HepG2 (cell line): Measurements from ENCODE around the gene VSIR. TPM values are rescaled to one million over a fixed set of nuclear protein-coding genes. Genes with fewer than 3 reads are reported as not detected.
A peak's percentile ranks its signal among the peaks of the same experiment; 100 is the strongest.

ENCODE experiments used
- ATAC-seq: fragments of 200-7000 bp; cut with Tn5 transposase; 3 replicates; pipeline ENCODE4 v1.9.1; 2020; ENCODE audit warnings: mild to moderate bottlenecking, moderate library complexity
- BruUV-seq: library from RNA; stranded (reverse); fragments of 400-500 nt; replicated peaks from 2 replicates; lab custom pipeline; 2021; lab: Mats Ljungman, UMichigan
- CTCF ChIA-PET: fragments of 300-600 bp; formaldehyde crosslinking; extraction: SDS; loops from one replicate; lab custom pipeline; 2021; ENCODE audit warnings: low total read pairs, inconsistent platforms, low intra/inter-chr PET ratio; lab: Yijun Ruan, JAX
- POLR2A ChIA-PET: fragments of 350-600 bp; sonication (Branson Sonifier 250); formaldehyde crosslinking; loops from one replicate; lab custom pipeline; 2020; ENCODE audit warnings: antibody characterized with exemption, inconsistent platforms; lab: Yijun Ruan, JAX
- DNase-seq: peaks from one replicate; pipeline ENCODE4 v3.0.0-alpha.2; 2015; ENCODE audit warnings: low spot score
- FAIRE-seq: peaks from 3 replicates; lab custom pipeline; 2011; peaks lifted over from hg19 to GRCh38; lab: Jason Lieb, UNC
- H2AFZ ChIP-seq: one replicate; pipeline ENCODE4 v1.6.1; 2011; ENCODE audit warnings: low read length, inconsistent platforms
- H3K27ac ChIP-seq: fragments of 300-600 bp; 3 replicates; pipeline ENCODE4 v1.8.0; 2011; ENCODE audit warnings: mixed run types, mild to moderate bottlenecking, mixed read lengths, low read length, inconsistent platforms; ENCODE audit not compliant: insufficient read depth; ENCODE audit errors: extremely low read length
- H3K27me3 ChIP-seq, 2 experiments: fragments of 200-600 bp in 1 of 2; 2 replicates in 1 of 2; 3 replicates in 1 of 2; pipeline versions ENCODE4 v1.6.0 to v1.8.0; 2011; ENCODE audit warnings: low read length in 2 of 2, mild to moderate bottlenecking in 2 of 2, moderate library complexity in 2 of 2, inconsistent platforms in 1 of 2; ENCODE audit not compliant: insufficient read depth in 2 of 2, control insufficient read depth in 1 of 2
- H3K36me3 ChIP-seq, 2 experiments: fragments of 200-600 bp in 1 of 2; replicated peaks in 1 of 2; 2 replicates in 1 of 2; 3 replicates in 1 of 2; pipeline versions ENCODE4 v1.5.1 to v1.8.0; 2011; ENCODE audit warnings: low read length in 2 of 2, inconsistent platforms in 1 of 2; ENCODE audit not compliant: insufficient read depth in 2 of 2, control insufficient read depth in 1 of 2
- H3K4me1 ChIP-seq: 2 replicates; pipeline ENCODE4 v1.5.1; 2012; ENCODE audit warnings: low read length, inconsistent platforms; ENCODE audit not compliant: insufficient read depth
- H3K4me2 ChIP-seq: 2 replicates; pipeline ENCODE4 v1.6.0; 2011; ENCODE audit warnings: low read depth, low read length, inconsistent platforms
- H3K4me3 ChIP-seq, 3 experiments: fragments of 200-600 bp in 1 of 3; sonication (generic), shearing (Covaris generic) in 1 of 3; replicated peaks in 1 of 3; 2 replicates each; pipeline ENCODE4 v1.5.1; 2011 to 2016; ENCODE audit warnings: low read length in 3 of 3, inconsistent platforms in 2 of 3, low read depth in 2 of 3, mild to moderate bottlenecking in 2 of 3, control low read depth in 1 of 3, mixed read lengths in 1 of 3; ENCODE audit not compliant: insufficient read depth in 1 of 3
- H3K79me2 ChIP-seq: one replicate; pipeline ENCODE4 v1.6.1; 2011; ENCODE audit warnings: low read length, inconsistent platforms; ENCODE audit not compliant: insufficient read depth
- H3K9ac ChIP-seq: 2 replicates; pipeline ENCODE4 v1.6.0; 2011; ENCODE audit warnings: mild to moderate bottlenecking, low read depth, low read length, inconsistent platforms; ENCODE audit not compliant: insufficient read depth
- H3K9me3 ChIP-seq: 2 replicates; pipeline ENCODE4 v1.5.1; 2012; ENCODE audit warnings: mild to moderate bottlenecking, low read length
- H4K20me1 ChIP-seq: 2 replicates; pipeline ENCODE4 v1.6.0; 2011; ENCODE audit warnings: inconsistent platforms, mild to moderate bottlenecking, low read length, moderate library complexity; ENCODE audit not compliant: insufficient read depth
- ARHGAP35 ChIP-seq: sonication (generic); formaldehyde crosslinking; IDR thresholded peaks from 2 replicates; pipeline ENCODE4 v1.9.0; 2022; ENCODE audit warnings: mild to moderate bottlenecking, inconsistent platforms, moderate library complexity, missing genetic modification reagents, borderline replicate concordance
- CC2D1A ChIP-seq: sonication (generic); formaldehyde crosslinking; IDR thresholded peaks from 2 replicates; pipeline ENCODE4 v1.8.1; 2023; ENCODE audit warnings: mild to moderate bottlenecking, missing genetic modification reagents
- DNMT3B ChIP-seq: conservative IDR thresholded peaks from 2 replicates; pipeline ENCODE4 v1.6.1; 2016; ENCODE audit warnings: missing biosample characterization, control low read depth
- FOSL2 ChIP-seq: sonication (generic); formaldehyde crosslinking; IDR thresholded peaks from 2 replicates; pipeline ENCODE4 v1.4.0; 2020; ENCODE audit warnings: missing genetic modification reagents
- GTF3A ChIP-seq: sonication (generic); formaldehyde crosslinking; conservative IDR thresholded peaks from 2 replicates; pipeline ENCODE4 v1.4.0; 2020; ENCODE audit warnings: mild to moderate bottlenecking, missing genetic modification reagents
- HIVEP1 ChIP-seq: sonication (generic); formaldehyde crosslinking; IDR thresholded peaks from 2 replicates; pipeline ENCODE4 v1.4.0; 2020; ENCODE audit warnings: mild to moderate bottlenecking, missing genetic modification reagents
- KDM1A ChIP-seq: IDR thresholded peaks from 2 replicates; pipeline ENCODE4 v1.6.1; 2016; ENCODE audit warnings: missing compliant biosample characterization
- MIER2 ChIP-seq: IDR thresholded peaks from 2 replicates; pipeline ENCODE4 v1.6.1; 2016; ENCODE audit warnings: missing biosample characterization, missing genetic modification reagents
- RCOR2 ChIP-seq: IDR thresholded peaks from 2 replicates; pipeline ENCODE4 v1.6.1; 2016; ENCODE audit warnings: missing biosample characterization, missing genetic modification reagents
- RELA ChIP-seq: sonication (generic); formaldehyde crosslinking; IDR thresholded peaks from 2 replicates; pipeline ENCODE4 v1.4.0; 2020; ENCODE audit warnings: missing genetic modification reagents
- STAT5B ChIP-seq: sonication (generic); formaldehyde crosslinking; IDR thresholded peaks from 2 replicates; pipeline ENCODE4 v1.4.0; 2020; ENCODE audit warnings: missing genetic modification reagents
- TOE1 ChIP-seq: sonication (generic); formaldehyde crosslinking; IDR thresholded peaks from 2 replicates; pipeline ENCODE4 v1.4.0; 2020; ENCODE audit warnings: mild to moderate bottlenecking, missing genetic modification reagents
- TRIM24 ChIP-seq: sonication (generic); formaldehyde crosslinking; IDR thresholded peaks from 2 replicates; pipeline ENCODE4 v1.8.0; 2022; ENCODE audit warnings: mild to moderate bottlenecking, missing genetic modification reagents
- ZNF101 ChIP-seq: sonication (generic); formaldehyde crosslinking; IDR thresholded peaks from 2 replicates; pipeline ENCODE4 v1.4.0; 2020; ENCODE audit warnings: mild to moderate bottlenecking, low read depth, missing genetic modification reagents, borderline replicate concordance
- ZNF253 ChIP-seq: sonication (generic); formaldehyde crosslinking; IDR thresholded peaks from 2 replicates; pipeline ENCODE4 v1.8.0; 2022; ENCODE audit warnings: mild to moderate bottlenecking, missing genetic modification reagents, borderline replicate concordance
- ZNF550 ChIP-seq: sonication (generic); formaldehyde crosslinking; IDR thresholded peaks from 2 replicates; pipeline ENCODE4 v1.4.0; 2020; ENCODE audit warnings: mild to moderate bottlenecking, missing genetic modification reagents, borderline replicate concordance
- ZNF567 ChIP-seq: sonication (generic); formaldehyde crosslinking; IDR thresholded peaks from 2 replicates; pipeline ENCODE4 v1.8.1; 2023; ENCODE audit warnings: mild to moderate bottlenecking, missing genetic modification reagents, borderline replicate concordance
- ZSCAN25 ChIP-seq: sonication (generic); formaldehyde crosslinking; IDR thresholded peaks from 2 replicates; pipeline ENCODE4 v1.8.0; 2022; ENCODE audit warnings: mild to moderate bottlenecking, missing genetic modification reagents
- WGBS: methylation state at CpG from one replicate; pipeline ENCODE4 v1.1.6; 2017; ENCODE audit warnings: low lambda C conversion rate; 5-methylcytosine and 5-hydroxymethylcytosine counted together
- in situ Hi-C: cut with HindIII; loops from 2 replicates; pipeline ENCODE4 v1.10.0; 2017; ENCODE audit warnings: low pct_unique_long_range_greater_than_20kb; ENCODE audit not compliant: extremely low pct_ligation_motif_present
- intact Hi-C: fragments of 100-400 bp; cut with micrococcal nuclease; formaldehyde crosslinking; loops from one replicate; pipeline ENCODE4 v1.10.0; 2022; ENCODE audit not compliant: unreplicated experiment
- polyA plus RNA-seq, 8 experiments: library from polyadenylated mRNA; depleted of rRNA in 3 of 8; stranded (reverse) in 7 of 8; unstranded in 1 of 8; fragments of >200 nt; fragmentation: Illumina TruSeq in 4 of 8; extraction: Trizol in 4 of 8; gene quantifications; 2 replicates each; pipeline versions ENCODE4 v1.2.1 to v1.2.3, GENCODE V29; 2011 to 2016; ENCODE audit warnings: low read depth in 4 of 8, missing spikeins in 1 of 8, mixed read lengths in 1 of 8; ENCODE audit not compliant: insufficient read depth in 1 of 8
- total RNA-seq, 5 experiments: library from RNA; depleted of rRNA; stranded (reverse); fragments of >200 nt; fragmentation: Illumina TruSeq; extraction: Trizol; gene quantifications; 2 replicates each; pipeline ENCODE4 v1.2.3, GENCODE V29; 2016; ENCODE audit warnings: low read depth in 1 of 5
- TF ChIP-seq, protein P1 (sequence below): sonication (generic); formaldehyde crosslinking; IDR thresholded peaks from 2 replicates; pipeline ENCODE4 v1.4.0; 2020; ENCODE audit warnings: missing genetic modification reagents
- TF ChIP-seq, protein P2 (sequence below), 2 experiments: IDR thresholded peaks; 2 replicates each; pipeline ENCODE4 v1.6.1; 2011 to 2012; ENCODE audit warnings: low read length in 2 of 2, borderline replicate concordance in 1 of 2, low read depth in 1 of 2, mild to moderate bottlenecking in 1 of 2, moderate library complexity in 1 of 2

Gene VSIR
- total and polyA plus RNA-seq, 2 of the 13 experiments (the other 11 are each of a cell fraction or from before 2014, with no cell fraction given), result 0.44 to 3.2 TPM

GRCh38 chr10:71797533-71798307 is 24.4 kb upstream of the VSIR start:
- in situ Hi-C loops (no loop called here), intact Hi-C loops (no loop called here)
- no TSS peak for BruUV-seq
- Histone ChIP-seq H2AFZ (no peak overlapping the region), H3K9ac (no peak overlapping the region), H3K4me2 (no peak overlapping the region), H3K79me2 (no peaks in the 10 kb centered on the region), H3K9me3 (no peaks in the 10 kb centered on the region), H3K36me3 (no peaks in the 10 kb centered on the region)
- no peak for TF ChIP-seq DNMT3B (CRISPR knock-in tag)
- TF ChIP-seq ARHGAP35 (CRISPR knock-in tag), result no peak
- no peak for TF ChIP-seq FOSL2 (CRISPR knock-in tag)
- TF ChIP-seq TOE1 (CRISPR knock-in tag), result no peak
- no peak for TF ChIP-seq CC2D1A
- no peak for TF ChIP-seq MIER2 (CRISPR knock-in tag)
- TF ChIP-seq HIVEP1 (CRISPR knock-in tag), result no peak
- no peak for TF ChIP-seq ZSCAN25 (CRISPR knock-in tag)
- no peak for TF ChIP-seq ZNF567
- no peak for TF ChIP-seq KDM1A
- TF ChIP-seq ZNF101 (CRISPR knock-in tag), result no peak
- TF ChIP-seq, protein P1, sequence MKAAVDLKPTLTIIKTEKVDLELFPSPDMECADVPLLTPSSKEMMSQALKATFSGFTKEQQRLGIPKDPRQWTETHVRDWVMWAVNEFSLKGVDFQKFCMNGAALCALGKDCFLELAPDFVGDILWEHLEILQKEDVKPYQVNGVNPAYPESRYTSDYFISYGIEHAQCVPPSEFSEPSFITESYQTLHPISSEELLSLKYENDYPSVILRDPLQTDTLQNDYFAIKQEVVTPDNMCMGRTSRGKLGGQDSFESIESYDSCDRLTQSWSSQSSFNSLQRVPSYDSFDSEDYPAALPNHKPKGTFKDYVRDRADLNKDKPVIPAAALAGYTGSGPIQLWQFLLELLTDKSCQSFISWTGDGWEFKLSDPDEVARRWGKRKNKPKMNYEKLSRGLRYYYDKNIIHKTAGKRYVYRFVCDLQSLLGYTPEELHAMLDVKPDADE (CRISPR knock-in tag), result no peak
- TF ChIP-seq RELA (CRISPR knock-in tag), result no peak
- no peak for TF ChIP-seq ZNF550 (CRISPR knock-in tag)
- no peak for TF ChIP-seq GTF3A (CRISPR knock-in tag)
- no peak for TF ChIP-seq ZNF253 (CRISPR knock-in tag)
- TF ChIP-seq, protein P2, sequence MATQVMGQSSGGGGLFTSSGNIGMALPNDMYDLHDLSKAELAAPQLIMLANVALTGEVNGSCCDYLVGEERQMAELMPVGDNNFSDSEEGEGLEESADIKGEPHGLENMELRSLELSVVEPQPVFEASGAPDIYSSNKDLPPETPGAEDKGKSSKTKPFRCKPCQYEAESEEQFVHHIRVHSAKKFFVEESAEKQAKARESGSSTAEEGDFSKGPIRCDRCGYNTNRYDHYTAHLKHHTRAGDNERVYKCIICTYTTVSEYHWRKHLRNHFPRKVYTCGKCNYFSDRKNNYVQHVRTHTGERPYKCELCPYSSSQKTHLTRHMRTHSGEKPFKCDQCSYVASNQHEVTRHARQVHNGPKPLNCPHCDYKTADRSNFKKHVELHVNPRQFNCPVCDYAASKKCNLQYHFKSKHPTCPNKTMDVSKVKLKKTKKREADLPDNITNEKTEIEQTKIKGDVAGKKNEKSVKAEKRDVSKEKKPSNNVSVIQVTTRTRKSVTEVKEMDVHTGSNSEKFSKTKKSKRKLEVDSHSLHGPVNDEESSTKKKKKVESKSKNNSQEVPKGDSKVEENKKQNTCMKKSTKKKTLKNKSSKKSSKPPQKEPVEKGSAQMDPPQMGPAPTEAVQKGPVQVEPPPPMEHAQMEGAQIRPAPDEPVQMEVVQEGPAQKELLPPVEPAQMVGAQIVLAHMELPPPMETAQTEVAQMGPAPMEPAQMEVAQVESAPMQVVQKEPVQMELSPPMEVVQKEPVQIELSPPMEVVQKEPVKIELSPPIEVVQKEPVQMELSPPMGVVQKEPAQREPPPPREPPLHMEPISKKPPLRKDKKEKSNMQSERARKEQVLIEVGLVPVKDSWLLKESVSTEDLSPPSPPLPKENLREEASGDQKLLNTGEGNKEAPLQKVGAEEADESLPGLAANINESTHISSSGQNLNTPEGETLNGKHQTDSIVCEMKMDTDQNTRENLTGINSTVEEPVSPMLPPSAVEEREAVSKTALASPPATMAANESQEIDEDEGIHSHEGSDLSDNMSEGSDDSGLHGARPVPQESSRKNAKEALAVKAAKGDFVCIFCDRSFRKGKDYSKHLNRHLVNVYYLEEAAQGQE (IDR thresholded peaks at IDR 0.05; ENCODE audit: borderline replicate concordance in 1 of 2, low read depth in 1 of 2, low read length in 2 of 2), result no peak
- no peak for TF ChIP-seq RCOR2
- TF ChIP-seq TRIM24, result no peak
- TF ChIP-seq STAT5B (CRISPR knock-in tag), result no peak
- TF ChIP-seq, all 625 proteins: peak for 0
- H4K20me1 ChIP-seq, result no peaks in the 10 kb centered on the region
- FAIRE-seq, result no peak
- no peak overlapping the region for H3K27ac ChIP-seq
- WGBS, result 39% methylated on average over 7 of the region's 10 CpGs
- POLR2A ChIA-PET, result no interaction called here
- no peak overlapping the region for H3K4me3 ChIP-seq
- peaks cover 8% of the 10 kb centered on the region; the same call in 1 of the 2 replicates for H3K4me1 ChIP-seq
- peak; percentile 18; the same call in 1 of the 3 replicates for ATAC-seq
- CTCF ChIA-PET, result no interaction called here
- peaks cover 0 to 3% of the 10 kb centered on the region in 2 experiments; a peak in 2 of 5 replicates for H3K27me3 ChIP-seq
- no peak for DNase-seq
